Measurements from ENCODE around the gene INPP5J. TPM values are rescaled to one million over a fixed set of nuclear protein-coding genes. Genes with fewer than 3 reads are reported as not detected.
A peak's percentile ranks its signal among the peaks of the same experiment; 100 is the strongest.

INPP5J gene
- total and polyA plus RNA-seq, 9 of the 15 experiments (the other 6 are each of a cell fraction or from before 2014, with no cell fraction given): 0.10 to 6.3 (median 4.8) TPM

DNA sequence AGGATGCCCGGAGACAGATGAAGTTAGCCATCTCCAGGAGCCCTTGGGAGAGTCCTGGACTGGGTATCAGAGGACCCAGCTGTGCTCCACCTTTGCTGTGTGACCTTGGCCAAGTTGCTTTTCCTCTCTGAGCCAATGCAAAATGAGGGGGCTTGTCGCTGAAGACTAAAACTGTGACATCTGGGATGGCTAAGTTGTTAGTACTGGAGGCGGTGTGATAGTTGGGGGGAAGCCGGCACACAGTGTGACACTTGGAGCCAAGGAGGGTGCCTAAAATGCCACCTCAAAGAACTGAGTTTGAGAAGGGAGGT, 481 bp downstream of the INPP5J start (continued):
- TF ChIP-seq ETV5 (CRISPR knock-in tag; IDR thresholded peaks at IDR 0.05; ENCODE audit: low read depth) (no peak), NBN (IDR thresholded peaks at IDR 0.05; ENCODE audit: low read depth) (no peak), BCOR (IDR thresholded peaks at IDR 0.05) (peak; percentile 72; the same call in 1 of the 2 replicates), BRD9 (IDR thresholded peaks at IDR 0.05; ENCODE audit: low read depth, partially characterized antibody) (peak; percentile 38), ADNP (tag; IDR thresholded peaks at IDR 0.05) (0 out of 2 replicates have a peak, but pooled peaks have one; percentile 21), SMARCA5 (IDR thresholded peaks at IDR 0.05) (peak; percentile 70; the same call in 1 of the 2 replicates), SIRT6 (IDR thresholded peaks at IDR 0.05; ENCODE audit: low read depth, low read length) (no peak), ZNF57 (CRISPR knock-in tag; IDR thresholded peaks at IDR 0.05) (no peak), RBM25 (IDR thresholded peaks at IDR 0.05; ENCODE audit: low read depth, low read length, severe bottlenecking) (peak; percentile 35), CGGBP1 (CRISPR knock-in tag; IDR thresholded peaks at IDR 0.05) (no peak), EGR1 (conservative IDR thresholded peaks at IDR 0.05) (no peak)
- TF ChIP-seq, protein P1, sequence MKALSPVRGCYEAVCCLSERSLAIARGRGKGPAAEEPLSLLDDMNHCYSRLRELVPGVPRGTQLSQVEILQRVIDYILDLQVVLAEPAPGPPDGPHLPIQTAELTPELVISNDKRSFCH (CRISPR knock-in tag; IDR thresholded peaks at IDR 0.05): no peak
- TF ChIP-seq, protein P1 (tag; IDR thresholded peaks at IDR 0.05): 0 out of 2 replicates have a peak, but pooled peaks have one; percentile 47

GRCh38 chr22:31124290-31124689, 1.5 kb downstream of the INPP5J start:
- Histone ChIP-seq H3K4me3 (no peak overlapping the region), H3K27ac (ENCODE audit: extremely low read depth, low read depth, low read length) (no peak overlapping the region), H3K36me3 (ENCODE audit: control insufficient read depth, insufficient read depth, low read length) (no peaks in the 10 kb centered on the region), H3K4me2 (ENCODE audit: insufficient read depth, low read length) (no peak overlapping the region), H2AFZ (ENCODE audit: low read depth, low read length) (no peak overlapping the region), H3K9ac (ENCODE audit: insufficient read depth in 1 of 2, low read depth in 2 of 2, low read length in 2 of 2) (no peak overlapping the region), H4K20me1 (replicated peaks; ENCODE audit: control insufficient read depth, insufficient read depth, low read length) (no peaks in the 10 kb centered on the region), H3K27me3 (ENCODE audit: control insufficient read depth in 2 of 2, insufficient read depth in 2 of 2, low read length in 2 of 2) (no peaks in the 10 kb centered on the region), H3K9me1 (ENCODE audit: control insufficient read depth, insufficient read depth, low read length) (no peaks in the 10 kb centered on the region), H3K79me2 (ENCODE audit: control insufficient read depth, insufficient read depth, low read length) (no peaks in the 10 kb centered on the region), H3K9me3 (replicated peaks; ENCODE audit: control insufficient read depth, insufficient read depth, low read depth, low read length) (no peaks in the 10 kb centered on the region), H3K4me1 (replicated peaks in 1 of 2; ENCODE audit: control insufficient read depth in 2 of 2, insufficient read depth in 2 of 2, low read length in 2 of 2) (peaks cover 24 to 65% of the 10 kb centered on the region in 2 experiments)
- CTCF ChIA-PET (ENCODE audit: low intra/inter-chr PET ratio): no interaction called here
- FAIRE-seq: no peak
- no peak for ATAC-seq
- in situ Hi-C loops (cut with MboI): no loop called here
- intact Hi-C loops (cut with micrococcal nuclease): no loop called here
- POLR2A ChIA-PET: interaction anchor here (0.5 to 1.1 kb wide), 3 partner anchors 19 to 47 kb away, joined by 3 read pairs; no protein-coding TSS in a partner anchor
- no TSS peak for BruUV-seq (replicated peaks)
- no peak for DNase-seq (ENCODE audit: extremely low read depth in 1 of 4, low spot score in 3 of 4)
- WGBS (ENCODE audit: insufficient coverage, low coverage, missing lambda C conversion rate): 17% methylated on average over 3 of the region's 3 CpGs
- TF ChIP-seq PRPF4 (IDR thresholded peaks at IDR 0.05; ENCODE audit: insufficient read depth, low read depth, low read length, poor library complexity, severe bottlenecking) (no peak), NFXL1 (CRISPR knock-in tag; IDR thresholded peaks at IDR 0.05) (no peak), ATF3 (IDR thresholded peaks at IDR 0.05) (no peak), ATF3 (CRISPR knock-in tag; conservative IDR thresholded peaks at IDR 0.05) (no peak), TAF15 (IDR thresholded peaks at IDR 0.05; ENCODE audit: low read depth, low read length) (no peak)
- TF ChIP-seq, protein P2, sequence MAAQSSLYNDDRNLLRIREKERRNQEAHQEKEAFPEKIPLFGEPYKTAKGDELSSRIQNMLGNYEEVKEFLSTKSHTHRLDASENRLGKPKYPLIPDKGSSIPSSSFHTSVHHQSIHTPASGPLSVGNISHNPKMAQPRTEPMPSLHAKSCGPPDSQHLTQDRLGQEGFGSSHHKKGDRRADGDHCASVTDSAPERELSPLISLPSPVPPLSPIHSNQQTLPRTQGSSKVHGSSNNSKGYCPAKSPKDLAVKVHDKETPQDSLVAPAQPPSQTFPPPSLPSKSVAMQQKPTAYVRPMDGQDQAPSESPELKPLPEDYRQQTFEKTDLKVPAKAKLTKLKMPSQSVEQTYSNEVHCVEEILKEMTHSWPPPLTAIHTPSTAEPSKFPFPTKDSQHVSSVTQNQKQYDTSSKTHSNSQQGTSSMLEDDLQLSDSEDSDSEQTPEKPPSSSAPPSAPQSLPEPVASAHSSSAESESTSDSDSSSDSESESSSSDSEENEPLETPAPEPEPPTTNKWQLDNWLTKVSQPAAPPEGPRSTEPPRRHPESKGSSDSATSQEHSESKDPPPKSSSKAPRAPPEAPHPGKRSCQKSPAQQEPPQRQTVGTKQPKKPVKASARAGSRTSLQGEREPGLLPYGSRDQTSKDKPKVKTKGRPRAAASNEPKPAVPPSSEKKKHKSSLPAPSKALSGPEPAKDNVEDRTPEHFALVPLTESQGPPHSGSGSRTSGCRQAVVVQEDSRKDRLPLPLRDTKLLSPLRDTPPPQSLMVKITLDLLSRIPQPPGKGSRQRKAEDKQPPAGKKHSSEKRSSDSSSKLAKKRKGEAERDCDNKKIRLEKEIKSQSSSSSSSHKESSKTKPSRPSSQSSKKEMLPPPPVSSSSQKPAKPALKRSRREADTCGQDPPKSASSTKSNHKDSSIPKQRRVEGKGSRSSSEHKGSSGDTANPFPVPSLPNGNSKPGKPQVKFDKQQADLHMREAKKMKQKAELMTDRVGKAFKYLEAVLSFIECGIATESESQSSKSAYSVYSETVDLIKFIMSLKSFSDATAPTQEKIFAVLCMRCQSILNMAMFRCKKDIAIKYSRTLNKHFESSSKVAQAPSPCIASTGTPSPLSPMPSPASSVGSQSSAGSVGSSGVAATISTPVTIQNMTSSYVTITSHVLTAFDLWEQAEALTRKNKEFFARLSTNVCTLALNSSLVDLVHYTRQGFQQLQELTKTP (IDR thresholded peaks at IDR 0.05; ENCODE audit: low read depth in 1 of 2, partially characterized antibody in 2 of 2): no peak
